DMS79 treated with DMSO at 0.1 percent for 48 hours (cell line): ENCODE data around the gene VIL1.

ENCODE experiments used
- DNase-seq: peaks from one replicate; lab custom pipeline; 2025; lab: John Stamatoyannopoulos, UW

VIL1 gene

GRCh38 chr2:218444692-218445357, 25.9 kb downstream of the VIL1 start:
- DNase-seq, result no peak

GRCh38 chr2:218445602-218446001, 26.7 kb downstream of the VIL1 start:
- DNase-seq, result no peak

GRCh38 chr2:218446547-218446946, 27.6 kb downstream of the VIL1 start:
- no peak for DNase-seq

- DNase-seq, result no peak
Observed at GRCh38 chr2:218447072-218447471, 28.1 kb downstream of the VIL1 start.

- no peak for DNase-seq
Observed at GRCh38 chr2:218448934-218449333, 30.0 kb downstream of the VIL1 start.

- DNase-seq, result no peak
Observed at GRCh38 chr2:218452079-218452478, 33.2 kb downstream of the VIL1 start.

- no peak for DNase-seq
Observed at GRCh38 chr2:218456849-218457248, 37.9 kb downstream of the VIL1 start.

- DNase-seq, result no peak
Observed at GRCh38 chr2:218458598-218458997, 39.7 kb downstream of the VIL1 start.

GRCh38 chr2:218465987-218466633, 47.2 kb downstream of the VIL1 start:
- DNase-seq, result no peak

GRCh38 chr2:218470448-218470847, 51.5 kb downstream of the VIL1 start:
- DNase-seq, result no peak

- DNase-seq, result no peak
Observed at GRCh38 chr2:218471036-218471435, 52.1 kb downstream of the VIL1 start.

- DNase-seq, result no peak
Observed at GRCh38 chr2:218471982-218472381, 53.1 kb downstream of the VIL1 start.

- DNase-seq, result no peak
Observed at GRCh38 chr2:218472988-218473387, 54.1 kb downstream of the VIL1 start.

GRCh38 chr2:218474527-218474926, 55.6 kb downstream of the VIL1 start:
- no peak for DNase-seq

GRCh38 chr2:218476676-218477075, 57.8 kb downstream of the VIL1 start:
- no peak for DNase-seq

- DNase-seq, result no peak
Observed at GRCh38 chr2:218477247-218477646, 58.3 kb downstream of the VIL1 start.

- DNase-seq, result no peak
Observed at GRCh38 chr2:218478544-218478943, 59.6 kb downstream of the VIL1 start.

- DNase-seq, result no peak
Observed at GRCh38 chr2:218479595-218479994, 60.7 kb downstream of the VIL1 start.

GRCh38 chr2:218482651-218483050, 63.7 kb downstream of the VIL1 start:
- DNase-seq, result no peak

GRCh38 chr2:218485986-218486667, 67.2 kb downstream of the VIL1 start:
- DNase-seq, result no peak

GRCh38 chr2:218500501-218501060, 81.7 kb downstream of the VIL1 start:
- no peak for DNase-seq

- no peak for DNase-seq
Observed at GRCh38 chr2:218501665-218502064, 82.7 kb downstream of the VIL1 start.
